ENCODE data around the gene ELL2.

Gene ELL2

GRCh38 chr5:95899829-95900228 is 61.8 kb downstream of the ELL2 start:
- H3K4me3 ChIP-seq (ENCODE audit: low read depth, low read length), result no peak overlapping the region
- TF ChIP-seq POLR2A (IDR thresholded peaks at IDR 0.05; ENCODE audit: extremely low read depth, insufficient read length) (no peak), CTCF (IDR thresholded peaks at IDR 0.05; ENCODE audit: low read depth, low read length) (no peak), MYC (IDR thresholded peaks at IDR 0.05; ENCODE audit: low read depth, low read length) (no peak)
- TF ChIP-seq, protein P1, sequence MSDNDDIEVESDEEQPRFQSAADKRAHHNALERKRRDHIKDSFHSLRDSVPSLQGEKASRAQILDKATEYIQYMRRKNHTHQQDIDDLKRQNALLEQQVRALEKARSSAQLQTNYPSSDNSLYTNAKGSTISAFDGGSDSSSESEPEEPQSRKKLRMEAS (IDR thresholded peaks at IDR 0.05; ENCODE audit: low read depth, low read length), result no peak
- no peak for DNase-seq (ENCODE audit: low read depth)

GRCh38 chr5:95899006-95899405 is 62.6 kb downstream of the ELL2 start:
- no peak for DNase-seq (ENCODE audit: low read depth)
- H3K4me3 ChIP-seq (ENCODE audit: low read depth, low read length), result no peak overlapping the region
- no peak for TF ChIP-seq CTCF (IDR thresholded peaks at IDR 0.05; ENCODE audit: low read depth, low read length)
- no peak for TF ChIP-seq POLR2A (IDR thresholded peaks at IDR 0.05; ENCODE audit: extremely low read depth, insufficient read length)
- no peak for TF ChIP-seq MYC (IDR thresholded peaks at IDR 0.05; ENCODE audit: low read depth, low read length)
- TF ChIP-seq, protein P1 (IDR thresholded peaks at IDR 0.05; ENCODE audit: low read depth, low read length), result no peak

DNA sequence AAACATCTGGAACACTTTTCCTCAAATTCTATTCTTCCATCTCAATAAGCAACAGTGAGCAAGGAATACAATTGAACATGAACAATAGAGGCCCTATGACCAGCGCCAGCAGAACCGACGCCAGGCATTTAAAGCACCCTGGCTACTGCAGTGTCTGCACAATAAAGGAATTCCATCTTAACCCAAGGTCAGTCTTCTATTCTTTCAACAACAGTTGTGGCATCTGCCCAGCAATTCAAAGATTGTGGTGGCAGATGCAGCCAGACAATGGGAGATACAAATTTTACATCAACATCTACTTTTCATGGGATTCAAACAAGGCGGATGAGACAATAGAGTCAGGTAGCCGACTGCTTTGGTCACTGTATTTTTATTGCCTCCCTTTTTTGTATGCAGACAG is 65.9 kb downstream of the ELL2 start:
- no peak overlapping the region for H3K4me3 ChIP-seq (ENCODE audit: low read depth, low read length)
- no peak for DNase-seq (ENCODE audit: low read depth)
- TF ChIP-seq, protein P1 (IDR thresholded peaks at IDR 0.05; ENCODE audit: low read depth, low read length), result no peak
- TF ChIP-seq POLR2A (IDR thresholded peaks at IDR 0.05; ENCODE audit: extremely low read depth, insufficient read length) (no peak), MYC (IDR thresholded peaks at IDR 0.05; ENCODE audit: low read depth, low read length) (no peak), CTCF (IDR thresholded peaks at IDR 0.05; ENCODE audit: low read depth, low read length) (no peak)

DNA sequence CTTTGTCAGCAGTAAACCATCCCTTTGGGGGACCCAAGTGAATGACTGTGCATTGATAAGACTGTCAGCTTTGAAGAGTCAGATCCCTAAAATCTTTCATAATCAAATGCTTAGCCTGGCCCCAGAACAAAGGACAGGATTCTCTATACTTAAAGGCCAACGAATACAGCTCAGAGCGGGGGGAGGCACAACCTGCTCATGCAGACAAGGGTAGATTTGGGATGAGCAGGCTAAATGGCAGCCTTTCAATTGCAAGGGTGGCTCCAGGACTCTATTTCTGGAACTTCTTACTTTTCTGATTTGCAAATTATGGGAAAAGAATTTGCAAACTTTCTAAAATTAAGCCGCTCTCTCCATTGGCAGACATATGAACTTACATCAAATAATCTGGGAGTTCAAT is 66.4 kb downstream of the ELL2 start:
- DNase-seq (ENCODE audit: low read depth), result no peak
- H3K4me3 ChIP-seq (ENCODE audit: low read depth, low read length), result no peak overlapping the region
- TF ChIP-seq CTCF (IDR thresholded peaks at IDR 0.05; ENCODE audit: low read depth, low read length) (no peak), MYC (IDR thresholded peaks at IDR 0.05; ENCODE audit: low read depth, low read length) (no peak), POLR2A (IDR thresholded peaks at IDR 0.05; ENCODE audit: extremely low read depth, insufficient read length) (no peak)
- TF ChIP-seq, protein P1 (IDR thresholded peaks at IDR 0.05; ENCODE audit: low read depth, low read length), result no peak

DNA sequence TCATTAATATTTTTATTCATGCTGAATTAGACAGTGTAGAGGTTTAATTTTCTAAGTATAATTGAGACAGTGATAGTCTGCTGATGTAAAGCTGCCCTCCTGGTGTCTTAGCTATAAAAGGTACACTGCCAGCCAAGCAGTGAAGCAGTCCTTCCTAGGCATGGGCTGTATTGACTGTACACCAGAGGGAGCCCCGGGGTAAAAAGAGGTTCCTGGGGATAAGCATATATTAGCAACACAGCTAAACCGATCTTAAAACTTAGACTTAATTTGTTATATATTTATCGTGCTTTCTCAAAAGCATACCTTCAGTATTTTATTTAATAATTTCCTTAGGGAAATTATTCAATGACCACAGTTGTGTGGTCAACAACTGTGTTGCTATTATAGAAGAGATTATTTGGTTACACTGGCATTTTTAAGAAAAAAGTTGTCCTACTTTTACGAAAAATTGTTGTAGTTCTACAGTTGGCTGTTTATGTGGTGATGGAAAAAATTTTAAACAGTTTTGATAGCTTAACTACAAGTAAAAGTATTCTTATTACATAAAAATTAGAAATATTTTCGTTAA is 68.8 kb downstream of the ELL2 start:
- peak; percentile 55 for DNase-seq (ENCODE audit: low read depth)
- H3K4me3 ChIP-seq (ENCODE audit: low read depth, low read length), result no peak overlapping the region
- TF ChIP-seq POLR2A (IDR thresholded peaks at IDR 0.05; ENCODE audit: extremely low read depth, insufficient read length) (no peak), MYC (IDR thresholded peaks at IDR 0.05; ENCODE audit: low read depth, low read length) (no peak), CTCF (IDR thresholded peaks at IDR 0.05; ENCODE audit: low read depth, low read length) (peak; percentile 60)

DNA sequence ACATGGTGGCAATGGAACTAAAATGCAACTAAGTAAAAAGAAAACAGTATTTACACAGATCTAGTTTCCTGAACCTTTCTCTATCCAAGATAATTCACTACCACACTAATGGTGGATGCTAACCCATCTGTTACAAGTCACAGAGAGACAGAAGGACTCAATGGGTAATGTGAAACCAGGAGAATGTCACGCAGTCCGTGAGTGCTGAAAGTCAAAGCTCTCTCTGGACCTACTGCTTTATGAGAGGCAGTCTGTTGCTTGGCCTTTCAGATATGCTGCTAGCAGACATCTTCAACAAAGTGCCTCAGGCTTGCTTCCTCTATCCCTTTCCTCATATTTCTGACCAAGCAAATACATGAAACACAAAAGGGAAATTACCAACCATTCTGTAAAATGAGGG is 70.2 kb downstream of the ELL2 start:
- TF ChIP-seq MYC (IDR thresholded peaks at IDR 0.05; ENCODE audit: low read depth, low read length) (no peak), CTCF (IDR thresholded peaks at IDR 0.05; ENCODE audit: low read depth, low read length) (no peak)
- TF ChIP-seq, protein P1 (IDR thresholded peaks at IDR 0.05; ENCODE audit: low read depth, low read length), result no peak
- no peak overlapping the region for H3K4me3 ChIP-seq (ENCODE audit: low read depth, low read length)

More for the DNA sequence above, 70.2 kb downstream of the ELL2 start:
- DNase-seq (ENCODE audit: low read depth), result no peak

All from NB4 (cell line).